Kidney tubule cell (primary cell): ENCODE results near the gene TRAPPC11.

Source experiments
- DNase-seq: peaks from one replicate; pipeline ENCODE4 v3.0.0-alpha.2; 2018; ENCODE audit warnings: low spot score

TRAPPC11 gene

DNA sequence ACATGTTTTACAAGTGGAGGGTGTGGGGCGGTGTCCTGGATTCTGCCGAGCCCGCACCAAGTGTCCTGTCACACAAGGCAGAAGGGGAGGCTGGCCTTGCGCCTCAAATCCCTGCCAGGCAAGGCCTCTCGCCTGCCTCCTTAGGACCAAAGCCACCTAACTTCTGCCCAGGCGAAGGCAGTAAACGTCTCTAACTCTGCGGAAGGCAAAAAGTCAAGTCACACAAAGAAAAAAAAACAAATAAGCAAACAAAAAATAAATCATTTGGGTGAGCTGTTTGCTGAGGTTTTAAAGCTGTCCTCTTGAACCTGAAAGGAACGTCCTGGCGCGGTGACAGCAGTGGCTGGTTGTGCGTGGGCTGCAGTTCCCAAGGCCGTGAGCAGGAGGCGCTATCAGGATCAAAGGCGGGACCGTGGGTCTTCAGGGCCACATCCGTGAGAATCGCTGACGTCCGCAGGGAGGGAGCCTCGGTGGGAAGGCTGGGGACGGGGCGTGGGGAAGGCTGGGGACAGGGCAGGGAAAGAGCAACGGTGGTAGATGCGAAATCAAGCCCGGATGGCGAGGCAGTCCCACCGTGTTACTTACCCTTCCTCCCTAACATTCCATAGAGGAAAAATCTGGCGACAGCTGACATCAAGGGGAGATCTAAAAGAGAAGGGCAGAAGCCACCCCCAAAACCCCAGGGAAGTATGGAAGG, 99.1 kb downstream of the TRAPPC11 start:
- DNase-seq, result no peak

GRCh38 chr4:183758758-183759447, 99.8 kb downstream of the TRAPPC11 start:
- no peak for DNase-seq

DNA sequence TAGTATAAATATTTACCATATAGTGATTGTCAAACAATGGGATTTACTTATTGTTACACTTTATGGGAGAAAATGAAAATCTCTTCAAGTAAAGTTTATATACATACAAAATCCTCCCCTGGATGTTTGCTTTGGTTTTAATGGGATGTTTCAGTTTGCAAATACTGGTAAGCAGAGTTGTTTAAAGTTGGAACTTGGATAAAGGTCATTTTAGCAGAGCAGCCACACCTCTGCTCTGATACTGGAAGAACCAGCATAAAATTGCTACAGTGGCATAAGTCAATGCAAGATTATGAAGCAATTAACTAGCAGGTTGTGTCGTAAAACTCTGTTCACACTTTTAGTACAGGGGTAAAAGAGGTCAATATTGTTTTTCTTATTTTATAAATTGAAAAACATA, 101.2 kb downstream of the TRAPPC11 start:
- no peak for DNase-seq
